ENCODE measurements around the gene HSPA5. TPM values are rescaled to one million over a fixed set of nuclear protein-coding genes. Genes with fewer than 3 reads are reported as not detected.
"Not testable (repeated sequence)": the region's sequence is repeated elsewhere in the genome, so short reads cannot be mapped to it uniquely, and the experiment has no call there.

Gene HSPA5
- 100 to 1,000 TPM; 147 to 154 TPM for total RNA-seq
- 100 to 1,000 TPM; 194 to 253 TPM for polyA plus RNA-seq

GRCh38 chr9:125241000-125241862, at the start of gene HSPA5:
Gene HSPA5 (minus strand): TSS chr9:125241343. CDS start chr9:125241126, 217 bp downstream.
- peak within 1 kb of the TSS; percentile 92 to 100 for H3K4me3 ChIP-seq (ENCODE audit: low read length in 2 of 2)
- H3K27ac Mint-ChIP-seq = peak within 1 kb of the TSS; percentile 97 to 100 (median 100)
- H3K36me3 ChIP-seq (ENCODE audit: insufficient read depth, low read length) = peaks cover 33% of the 10 kb centered on the region
- peaks cover 50% of the 10 kb centered on the region for H3K4me1 ChIP-seq (ENCODE audit: insufficient read depth, low read length)
- H3K4me1 Mint-ChIP-seq = peaks cover 30 to 60% (median 42%) of the 10 kb centered on the region in 4 donors
- intact Hi-C loops (cut with micrococcal nuclease) = loop anchor here (1.0 to 10.0 kb wide), 8 partner anchors 20 to 1306 kb away; partner anchors contain the start of genes ARPC5L, DENND1A, GAPVD1 and GOLGA1
- ChIA-PET CTCF (ENCODE audit: partially characterized antibody) (interaction anchor here (1.1 to 2.3 kb wide), 8 partner anchors 19 to 300 kb away, joined by 3 to 17 read pairs (median 4); partner anchors contain the start of gene GAPVD1), POLR2A (ENCODE audit: partially characterized antibody) (interaction anchor here (0.6 to 3.3 kb wide), 35 partner anchors 8 to 505 kb away, joined by 3 to 98 read pairs (median 5); partner anchors contain the start of genes ARPC5L, GAPVD1, GOLGA1 and PPP6C)
- peak within 1 kb of the TSS; percentile 97 for H3K27ac ChIP-seq (ENCODE audit: low read depth, low read length)
- peaks cover 0 to 3% (median 0%) of the 10 kb centered on the region in 8 donors for H3K9me3 Mint-ChIP-seq
- peak within 1 kb of the TSS; percentile 92 to 99 (median 98) for H3K4me3 Mint-ChIP-seq
- no peaks in the 10 kb centered on the region for H3K9me3 ChIP-seq (ENCODE audit: control insufficient read depth in 1 of 2, low read length in 2 of 2)
- peaks cover 0 to 3% of the 10 kb centered on the region in 2 donors for H3K27me3 Mint-ChIP-seq
- peak; percentile 99 to 100 (median 99) for DNase-seq
- peaks cover 36 to 57% of the 10 kb centered on the region in 2 donors for H3K36me3 Mint-ChIP-seq
- H3K27me3 ChIP-seq (ENCODE audit: insufficient read depth, low read length) = no peaks in the 10 kb centered on the region

- H3K4me3 Mint-ChIP-seq; H3K9me3 ChIP-seq (ENCODE audit: control insufficient read depth in 1 of 2, low read length in 2 of 2); CTCF ChIA-PET (ENCODE audit: partially characterized antibody); POLR2A ChIA-PET (ENCODE audit: partially characterized antibody); H3K36me3 ChIP-seq (ENCODE audit: insufficient read depth, low read length); H3K9me3 Mint-ChIP-seq; H3K4me3 ChIP-seq (ENCODE audit: low read length in 2 of 2); intact Hi-C loops (cut with micrococcal nuclease); H3K36me3 Mint-ChIP-seq; H3K27me3 Mint-ChIP-seq; H3K27ac ChIP-seq (ENCODE audit: low read depth, low read length); H3K27me3 ChIP-seq (ENCODE audit: insufficient read depth, low read length); H3K27ac Mint-ChIP-seq; DNase-seq: not testable (repeated sequence)
- peaks cover 34% of the 10 kb centered on the region for H3K4me1 ChIP-seq (ENCODE audit: insufficient read depth, low read length)
- H3K4me1 Mint-ChIP-seq = peaks cover 8 to 14% (median 12%) of the 10 kb centered on the region in 4 donors
These were observed 45.8 kb upstream of the HSPA5 start for GRCh38 chr9:125286935-125287433.

DNA sequence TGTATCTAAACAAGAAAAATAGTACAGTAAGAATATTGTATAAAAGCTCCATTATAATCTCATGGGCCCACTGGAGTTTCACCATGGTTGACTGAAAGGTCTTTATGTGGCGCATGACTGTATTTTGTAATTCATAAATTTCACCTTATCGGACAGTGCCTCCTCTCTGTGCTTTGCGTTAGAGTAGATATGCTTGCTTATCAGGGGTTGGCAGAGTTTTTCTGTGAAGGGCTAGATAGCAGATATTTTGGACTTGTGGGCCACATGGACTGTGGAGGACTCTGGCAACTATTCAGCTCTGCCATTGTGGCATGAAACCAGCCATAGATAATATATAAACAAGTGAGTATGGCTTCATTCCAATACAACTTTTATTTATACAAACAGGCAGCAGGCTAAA, 43.7 kb upstream of the HSPA5 start:
- H3K4me3 ChIP-seq (ENCODE audit: low read length in 2 of 2) = no peak overlapping the region
- peaks cover 16% of the 10 kb centered on the region for H3K4me1 ChIP-seq (ENCODE audit: insufficient read depth, low read length)
- H3K27ac Mint-ChIP-seq = peak overlapping the region in 1 of 7 donors; percentile 30
- peaks cover 8 to 14% (median 12%) of the 10 kb centered on the region in 4 donors for H3K4me1 Mint-ChIP-seq
- ChIA-PET CTCF (ENCODE audit: partially characterized antibody) (no interaction called here), POLR2A (ENCODE audit: partially characterized antibody) (no interaction called here)
- no peaks in the 10 kb centered on the region for H3K9me3 Mint-ChIP-seq
- intact Hi-C loops (cut with micrococcal nuclease) = no loop called here
- no peaks in the 10 kb centered on the region for H3K27me3 ChIP-seq (ENCODE audit: insufficient read depth, low read length)
- no peaks in the 10 kb centered on the region for H3K27me3 Mint-ChIP-seq
- H3K9me3 ChIP-seq (ENCODE audit: control insufficient read depth in 1 of 2, low read length in 2 of 2) = no peaks in the 10 kb centered on the region
- no peak overlapping the region for H3K4me3 Mint-ChIP-seq
- H3K27ac ChIP-seq (ENCODE audit: low read depth, low read length) = no peak overlapping the region
- DNase-seq = no peak
- peaks cover 4 to 7% of the 10 kb centered on the region in 2 donors for H3K36me3 Mint-ChIP-seq
- H3K36me3 ChIP-seq (ENCODE audit: insufficient read depth, low read length) = peaks cover 9% of the 10 kb centered on the region

DNA sequence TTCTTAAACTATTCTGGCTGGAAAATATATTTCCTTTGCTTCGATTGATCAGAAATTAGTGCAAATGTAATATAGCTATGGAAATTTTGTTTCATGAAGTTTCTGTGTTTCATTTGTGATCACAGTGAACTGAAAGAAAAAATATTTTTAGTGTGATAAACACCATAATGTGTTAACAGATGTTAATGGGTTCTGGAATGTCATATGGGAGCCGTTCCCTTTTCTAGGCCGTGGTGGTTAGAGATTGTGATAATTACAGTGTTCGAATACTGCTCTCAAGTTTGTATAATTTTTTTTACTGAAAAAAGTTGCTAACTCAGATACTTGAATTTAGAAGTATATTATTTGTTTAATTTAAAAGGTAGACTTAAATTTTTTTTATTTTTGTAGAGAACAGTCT, 39.8 kb upstream of the HSPA5 start:
- H3K9me3 Mint-ChIP-seq = no peaks in the 10 kb centered on the region
- no peak for DNase-seq
- Histone ChIP-seq H3K4me3 (ENCODE audit: low read length in 2 of 2) (no peak overlapping the region), H3K27me3 (ENCODE audit: insufficient read depth, low read length) (no peaks in the 10 kb centered on the region), H3K27ac (ENCODE audit: low read depth, low read length) (no peak overlapping the region), H3K9me3 (ENCODE audit: control insufficient read depth in 1 of 2, low read length in 2 of 2) (no peaks in the 10 kb centered on the region), H3K36me3 (ENCODE audit: insufficient read depth, low read length) (no peaks in the 10 kb centered on the region), H3K4me1 (ENCODE audit: insufficient read depth, low read length) (peaks cover 11% of the 10 kb centered on the region)
- H3K27me3 Mint-ChIP-seq = no peaks in the 10 kb centered on the region
- ChIA-PET CTCF (ENCODE audit: partially characterized antibody) (interaction anchor here (0.7 kb wide), 1 partner anchor 1035 kb away, joined by 3 read pairs; no protein-coding TSS in a partner anchor), POLR2A (ENCODE audit: partially characterized antibody) (no interaction called here)
- intact Hi-C loops (cut with micrococcal nuclease) = no loop called here
- H3K36me3 Mint-ChIP-seq = peaks cover 6 to 9% of the 10 kb centered on the region in 2 donors
- no peak overlapping the region for H3K4me3 Mint-ChIP-seq
- H3K4me1 Mint-ChIP-seq = peaks cover 10 to 25% (median 12%) of the 10 kb centered on the region in 4 donors
- no peak overlapping the region for H3K27ac Mint-ChIP-seq

- H3K27ac ChIP-seq (ENCODE audit: low read depth, low read length) = no peak overlapping the region
- no peaks in the 10 kb centered on the region for H3K27me3 Mint-ChIP-seq
These were observed 36.3 kb upstream of the HSPA5 start for GRCh38 chr9:125277411-125277810.

DNA sequence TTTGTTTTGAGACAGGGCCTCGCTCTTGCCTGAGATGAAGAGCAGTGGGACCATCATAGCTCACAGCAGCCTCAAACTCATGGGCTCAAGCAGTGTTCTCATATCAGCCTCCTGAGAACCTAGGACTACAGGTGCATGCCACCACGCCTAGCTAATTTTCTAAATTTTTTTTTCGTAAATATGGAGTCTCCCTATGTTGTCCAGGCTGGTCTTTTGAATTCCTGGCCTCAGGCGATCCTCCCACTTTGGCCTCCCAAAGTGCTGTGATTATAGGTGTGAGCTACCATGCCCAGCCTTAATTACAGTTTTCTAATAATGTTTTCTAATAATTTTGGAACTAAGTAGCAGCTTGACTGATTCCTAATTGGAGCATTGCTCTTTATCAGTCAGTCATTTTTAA, 35.6 kb upstream of the HSPA5 start:
- Histone ChIP-seq H3K9me3 (ENCODE audit: control insufficient read depth in 1 of 2, low read length in 2 of 2) (no peaks in the 10 kb centered on the region), H3K36me3 (ENCODE audit: insufficient read depth, low read length) (no peaks in the 10 kb centered on the region), H3K4me1 (ENCODE audit: insufficient read depth, low read length) (peaks cover 14% of the 10 kb centered on the region), H3K27ac (ENCODE audit: low read depth, low read length) (no peak overlapping the region), H3K27me3 (ENCODE audit: insufficient read depth, low read length) (no peaks in the 10 kb centered on the region), H3K4me3 (ENCODE audit: low read length in 2 of 2) (no peak overlapping the region)
- H3K27me3 Mint-ChIP-seq = no peaks in the 10 kb centered on the region
- DNase-seq = no peak
- POLR2A ChIA-PET (ENCODE audit: partially characterized antibody) = interaction anchor here (0.6 kb wide), 1 partner anchor 56 kb away, joined by 3 read pairs; no protein-coding TSS in a partner anchor
- peaks cover 15 to 37% (median 19%) of the 10 kb centered on the region in 4 donors for H3K4me1 Mint-ChIP-seq
- peaks cover 8 to 15% of the 10 kb centered on the region in 2 donors for H3K36me3 Mint-ChIP-seq
- no peak overlapping the region for H3K27ac Mint-ChIP-seq
- CTCF ChIA-PET (ENCODE audit: partially characterized antibody) = no interaction called here
- H3K9me3 Mint-ChIP-seq = no peaks in the 10 kb centered on the region
- intact Hi-C loops (cut with micrococcal nuclease) = no loop called here
- H3K4me3 Mint-ChIP-seq = no peak overlapping the region

More at GRCh38 chr9:125277411-125277810, 36.3 kb upstream of the HSPA5 start:
- peaks cover 8 to 12% of the 10 kb centered on the region in 2 donors for H3K36me3 Mint-ChIP-seq
- H3K4me1 Mint-ChIP-seq = peaks cover 15 to 32% (median 20%) of the 10 kb centered on the region in 4 donors
- intact Hi-C loops (cut with micrococcal nuclease) = no loop called here
- H3K9me3 ChIP-seq (ENCODE audit: control insufficient read depth in 1 of 2, low read length in 2 of 2) = no peaks in the 10 kb centered on the region
- no peak overlapping the region for H3K4me3 Mint-ChIP-seq
- H3K4me1 ChIP-seq (ENCODE audit: insufficient read depth, low read length) = peaks cover 13% of the 10 kb centered on the region
- H3K36me3 ChIP-seq (ENCODE audit: insufficient read depth, low read length) = no peaks in the 10 kb centered on the region
- DNase-seq = no peak
- H3K27me3 ChIP-seq (ENCODE audit: insufficient read depth, low read length) = no peaks in the 10 kb centered on the region
- CTCF ChIA-PET (ENCODE audit: partially characterized antibody) = no interaction called here
- POLR2A ChIA-PET (ENCODE audit: partially characterized antibody) = interaction anchor here (0.6 kb wide), 1 partner anchor 55 kb away, joined by 3 read pairs; no protein-coding TSS in a partner anchor
- no peaks in the 10 kb centered on the region for H3K9me3 Mint-ChIP-seq
- H3K27ac Mint-ChIP-seq = no peak overlapping the region
- H3K4me3 ChIP-seq (ENCODE audit: low read length in 2 of 2) = no peak overlapping the region

DNA sequence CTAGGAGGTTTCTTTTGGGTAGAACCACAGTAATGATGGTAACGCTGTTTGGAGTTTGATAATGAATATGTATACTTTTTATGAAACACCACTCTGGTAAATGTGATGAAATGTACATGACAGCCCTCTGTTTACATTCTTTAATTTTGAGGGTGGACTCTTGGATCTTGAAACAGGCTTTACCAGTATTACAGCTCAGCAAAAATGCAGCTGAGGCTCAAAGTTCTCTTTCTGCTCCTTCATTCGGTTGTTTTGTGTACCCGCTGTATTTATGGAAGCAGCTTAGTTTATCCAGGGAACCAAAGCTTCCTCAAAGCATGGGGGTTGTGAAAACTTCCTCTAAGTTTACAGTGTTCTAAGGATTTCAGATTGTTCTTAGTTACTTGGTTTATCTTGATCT, 31.6 kb upstream of the HSPA5 start:
- DNase-seq = no peak
- Mint-ChIP-seq H3K4me3 (peak overlapping the region in 1 of 8 donors; percentile 43), H3K4me1 (peaks cover 23 to 56% (median 32%) of the 10 kb centered on the region in 4 donors), H3K9me3 (no peaks in the 10 kb centered on the region), H3K27me3 (no peaks in the 10 kb centered on the region), H3K27ac (peak overlapping the region in 3 of 7 donors; percentile 9 to 36 (median 35)), H3K36me3 (peaks cover 16 to 32% of the 10 kb centered on the region in 2 donors)
- Histone ChIP-seq H3K4me1 (ENCODE audit: insufficient read depth, low read length) (peaks cover 24% of the 10 kb centered on the region), H3K36me3 (ENCODE audit: insufficient read depth, low read length) (no peaks in the 10 kb centered on the region), H3K27ac (ENCODE audit: low read depth, low read length) (no peak overlapping the region), H3K27me3 (ENCODE audit: insufficient read depth, low read length) (no peaks in the 10 kb centered on the region), H3K4me3 (ENCODE audit: low read length in 2 of 2) (no peak overlapping the region), H3K9me3 (ENCODE audit: control insufficient read depth in 1 of 2, low read length in 2 of 2) (no peaks in the 10 kb centered on the region)
- POLR2A ChIA-PET (ENCODE audit: partially characterized antibody) = no interaction called here
- CTCF ChIA-PET (ENCODE audit: partially characterized antibody) = no interaction called here
- intact Hi-C loops (cut with micrococcal nuclease) = no loop called here

All from CD4-positive, alpha-beta memory T cell (primary cell).